Measurements from ENCODE around the gene BATF2.

DNA sequence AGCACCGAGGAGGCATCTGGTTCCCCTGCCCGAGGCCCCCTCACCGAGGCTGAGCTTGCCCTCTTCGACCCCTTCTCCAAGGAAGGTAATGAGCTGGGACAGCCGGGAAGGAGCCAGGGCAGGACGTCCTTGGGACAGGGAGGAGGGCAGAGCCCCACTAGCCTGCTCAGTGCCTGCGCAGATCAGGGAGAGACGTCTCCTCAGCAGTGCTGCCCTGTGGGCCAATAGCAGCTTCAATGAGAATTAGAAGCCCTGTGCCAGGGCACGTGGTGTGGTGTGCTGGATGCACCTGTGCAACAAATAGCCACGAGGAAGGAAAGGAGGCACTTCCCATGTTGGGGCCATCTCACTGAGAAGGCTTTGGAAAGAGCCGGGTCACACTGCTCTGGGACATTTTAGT, 38.8 kb upstream of the BATF2 start:
- TF ChIP-seq CTCF (IDR thresholded peaks at IDR 0.05; ENCODE audit: poor library complexity, severe bottlenecking): no peak
- TF ChIP-seq EZH2 (IDR thresholded peaks at IDR 0.05; ENCODE audit: borderline replicate concordance, insufficient read depth, low read length, poor library complexity, severe bottlenecking): no peak

All from neural cell (in vitro differentiated cells).